HL-60 (cell line): ENCODE measurements around the gene DENND6B.
"Not testable (repeated sequence)": the region's sequence is repeated elsewhere in the genome, so short reads cannot be mapped to it uniquely, and the experiment has no call there.

ENCODE experiments used
- DNase-seq, 2 experiments: peaks; one replicate each; pipeline ENCODE4 v3.0.0-alpha.2; 2010 to 2020; ENCODE audit warnings: low read depth in 1 of 2, low spot score in 1 of 2
- H3K27ac ChIP-seq: fragments of 250-450 bp; sonication (Bioruptor Pico); replicated peaks from 2 replicates; pipeline ENCODE4 v1.5.1; 2020; ENCODE audit warnings: mild to moderate bottlenecking, moderate library complexity
- H3K27me3 ChIP-seq: fragments of 250-450 bp; sonication (Bioruptor Pico); 2 replicates; pipeline ENCODE4 v1.5.1; 2021; ENCODE audit warnings: mild to moderate bottlenecking, moderate library complexity; ENCODE audit not compliant: insufficient read depth, poor library complexity, severe bottlenecking
- H3K4me3 ChIP-seq: replicated peaks from 2 replicates; pipeline ENCODE4 v1.5.1; 2011; ENCODE audit warnings: mild to moderate bottlenecking, control low read depth, low read length; ENCODE audit not compliant: insufficient read depth
- CTCF ChIP-seq: IDR thresholded peaks from one replicate; pipeline ENCODE4 v1.5.1; 2011; ENCODE audit warnings: low read length, control low read depth, inconsistent platforms; ENCODE audit not compliant: insufficient read depth
- GABPA ChIP-seq: IDR thresholded peaks from 2 replicates; pipeline ENCODE4 v1.6.1; 2012; ENCODE audit warnings: low read depth
- POLR2AphosphoS5 ChIP-seq: IDR thresholded peaks from 2 replicates; pipeline ENCODE4 v1.6.1; 2012; ENCODE audit warnings: low read depth
- REST ChIP-seq: IDR thresholded peaks from 2 replicates; pipeline ENCODE4 v1.6.1; 2012; ENCODE audit warnings: low read depth; ENCODE audit not compliant: insufficient replicate concordance
- SPI1 ChIP-seq: IDR thresholded peaks from 2 replicates; pipeline ENCODE4 v1.6.1; 2012; ENCODE audit warnings: low read depth, mild to moderate bottlenecking, borderline replicate concordance

Gene DENND6B

DNA sequence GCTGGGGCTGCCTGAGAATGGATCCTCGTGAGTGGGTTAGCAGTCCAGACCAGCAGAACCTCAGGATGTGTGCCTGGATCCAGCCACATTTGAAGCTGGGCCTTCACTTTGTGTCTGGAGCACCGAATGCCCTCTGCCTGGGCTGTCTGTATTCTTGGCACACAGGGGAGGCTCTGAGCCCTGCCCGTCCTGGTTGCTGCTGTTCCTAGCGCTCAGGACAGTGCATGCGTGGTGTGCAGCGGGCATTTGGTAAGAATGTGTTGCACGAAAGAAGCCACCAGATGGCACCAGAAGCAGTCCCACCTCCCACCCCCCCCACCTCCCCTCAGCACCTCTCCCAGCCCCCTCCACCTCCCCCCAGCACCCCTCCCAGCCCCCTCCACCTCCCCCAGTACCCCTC is 52.5 kb downstream of the DENND6B start:
- no peak overlapping the region for H3K27ac ChIP-seq
- DNase-seq = peak in 1 of 2 experiments; percentile 66
- no peak overlapping the region for H3K4me3 ChIP-seq
- peaks cover 9% of the 10 kb centered on the region for H3K27me3 ChIP-seq
- peak; percentile 8 for TF ChIP-seq CTCF
- TF ChIP-seq REST = no peak
- no peak for TF ChIP-seq GABPA
- no peak for TF ChIP-seq SPI1

DNA sequence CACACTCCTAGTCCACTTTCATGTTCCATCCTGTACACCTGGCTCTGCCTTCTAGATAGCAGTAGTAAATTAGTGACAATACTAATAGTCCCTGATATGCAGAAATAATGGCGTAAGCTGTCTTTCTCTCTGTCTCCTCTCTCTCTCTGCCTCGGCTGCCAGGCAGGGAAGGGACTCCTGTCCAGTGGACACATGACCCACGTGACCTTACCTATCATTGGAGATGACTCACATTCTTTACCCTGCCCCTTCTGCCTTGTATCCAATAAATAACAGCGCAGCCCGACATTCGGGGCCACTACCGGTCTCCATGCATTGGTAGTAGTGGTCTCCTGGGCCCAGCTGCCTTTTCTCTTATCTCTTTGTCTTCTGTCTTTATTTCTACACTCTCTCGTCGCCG is 53.0 kb downstream of the DENND6B start:
- H3K27ac ChIP-seq, H3K4me3 ChIP-seq, DNase-seq: not testable (repeated sequence)
- peaks cover 11% of the 10 kb centered on the region for H3K27me3 ChIP-seq

DNA sequence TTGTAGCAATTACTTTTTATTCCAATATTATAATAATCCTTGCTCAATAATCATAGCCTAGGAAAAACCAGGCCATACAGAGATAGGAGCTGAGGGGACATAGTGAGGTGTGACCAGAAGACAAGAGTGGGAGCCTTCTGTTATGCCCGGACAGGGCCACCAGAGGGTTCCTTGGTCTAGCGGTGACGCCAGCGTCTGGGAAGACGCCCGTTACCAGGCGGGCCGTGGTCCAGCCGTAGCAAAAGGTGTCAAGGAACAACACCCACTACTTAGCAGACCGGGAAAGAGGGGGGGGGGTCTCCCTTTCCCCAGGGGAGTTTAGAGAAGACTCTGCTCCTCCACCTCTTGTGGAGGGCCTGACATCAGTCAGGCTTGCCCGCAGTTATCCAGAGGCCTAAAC is 53.5 kb downstream of the DENND6B start:
- H3K4me3 ChIP-seq, DNase-seq, H3K27ac ChIP-seq: not testable (repeated sequence)
- peaks cover 14% of the 10 kb centered on the region for H3K27me3 ChIP-seq

DNA sequence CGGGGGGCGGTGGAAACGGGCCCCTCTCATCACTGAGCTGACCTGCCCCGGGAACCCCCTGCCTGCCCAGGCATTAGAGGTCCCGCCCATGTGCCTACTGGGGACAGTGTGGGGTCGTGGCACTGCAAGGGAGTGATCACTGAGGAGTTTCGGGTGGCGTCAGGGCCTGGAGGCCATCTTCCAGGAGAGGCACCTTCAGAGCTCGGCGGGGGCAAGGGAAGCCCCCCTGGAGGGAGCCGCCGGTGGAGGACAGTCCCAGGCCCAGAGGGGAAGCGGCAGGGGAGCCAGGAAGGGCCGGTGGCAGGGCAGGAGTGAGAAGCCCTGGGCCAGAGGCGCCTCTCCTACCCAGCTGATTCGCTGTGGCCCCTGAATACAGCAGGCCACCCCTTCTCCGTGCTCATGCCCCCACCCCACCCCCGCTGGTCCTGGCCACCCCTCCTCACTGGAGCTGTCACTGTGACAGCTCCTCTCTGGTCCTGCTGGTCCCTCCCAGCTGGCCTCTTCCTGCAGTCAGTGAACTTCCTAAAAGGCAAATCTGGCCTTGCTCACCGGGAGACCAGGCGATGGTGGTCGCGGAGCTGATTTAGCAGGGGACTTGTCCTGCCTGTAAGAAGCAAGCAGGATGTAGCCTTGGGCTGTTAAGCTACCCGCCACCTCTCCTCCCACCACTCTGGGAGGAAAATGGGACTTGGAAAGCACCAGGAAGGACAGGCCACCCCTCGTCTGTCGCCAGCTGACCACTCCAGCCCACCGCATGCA is 54.6 kb downstream of the DENND6B start:
- peaks cover 18% of the 10 kb centered on the region for H3K27me3 ChIP-seq
- TF ChIP-seq SPI1 (no peak), GABPA (no peak), CTCF (no peak), POLR2AphosphoS5 (no peak), REST (no peak)
- no peak overlapping the region for H3K27ac ChIP-seq
- H3K4me3 ChIP-seq = no peak overlapping the region
- DNase-seq = no peak

- H3K27ac ChIP-seq = no peak overlapping the region
- DNase-seq = peak in 1 of 2 experiments; percentile 31
- H3K27me3 ChIP-seq = peaks cover 18% of the 10 kb centered on the region
- H3K4me3 ChIP-seq = no peak overlapping the region
- TF ChIP-seq GABPA = no peak
- TF ChIP-seq CTCF = no peak
- TF ChIP-seq POLR2AphosphoS5 = no peak
- TF ChIP-seq SPI1 = no peak
- no peak for TF ChIP-seq REST
These were observed 55.3 kb downstream of the DENND6B start for GRCh38 chr22:50271519-50271970.
